GM21447 (cell line): ENCODE data around the gene C1orf216.
"Not testable (repeated sequence)": the region's sequence is repeated elsewhere in the genome, so short reads cannot be mapped to it uniquely, and the experiment has no call there.

ENCODE experiments used
- ATAC-seq: cut with Tn5 transposase; IDR thresholded peaks from one replicate; pipeline ENCODE4 v1.9.1; 2021; ENCODE audit not compliant: unreplicated experiment

The C1orf216 gene

GRCh38 chr1:35707601-35708440, 10.9 kb downstream of the C1orf216 start:
- ATAC-seq, result no peak

DNA sequence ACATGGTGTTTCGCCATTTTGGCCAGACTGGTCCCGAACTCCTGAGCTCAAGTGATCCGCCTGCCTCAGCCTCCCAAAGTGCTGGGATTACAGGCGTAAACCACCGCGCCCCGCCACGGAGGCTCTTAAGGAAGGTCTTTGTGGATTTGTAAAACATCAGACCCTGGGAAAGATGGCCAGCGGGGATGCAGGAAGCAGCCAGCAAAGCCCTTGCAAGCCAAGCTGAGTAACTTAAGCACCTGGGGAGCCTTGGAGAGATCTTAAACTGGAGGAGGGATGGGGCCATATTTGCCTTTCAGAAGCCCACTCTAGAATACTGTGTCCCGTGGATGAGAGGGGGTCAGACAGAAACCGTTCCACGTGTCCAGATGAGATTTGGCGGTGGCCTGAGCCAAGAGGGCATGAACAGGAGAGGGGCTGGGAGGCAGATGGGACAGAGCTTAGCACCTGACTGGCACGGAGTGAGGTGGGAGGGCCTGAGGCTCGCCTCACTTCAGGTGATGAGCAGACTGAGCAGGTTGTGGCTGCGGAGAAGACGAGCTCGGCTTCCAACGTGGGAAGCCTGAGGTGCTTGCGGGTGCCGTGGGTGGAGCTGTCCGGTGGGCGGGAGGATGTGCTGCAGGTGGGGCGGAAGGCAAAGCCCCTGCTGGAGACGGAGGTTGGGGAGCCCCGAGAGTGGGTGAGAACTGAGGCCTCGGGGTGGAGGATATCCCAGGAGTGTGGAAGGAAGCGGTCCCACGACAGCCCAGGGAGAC, 11.7 kb downstream of the C1orf216 start:
- ATAC-seq, result no peak

GRCh38 chr1:35702508-35702907, 16.2 kb downstream of the C1orf216 start:
- ATAC-seq, result no peak

DNA sequence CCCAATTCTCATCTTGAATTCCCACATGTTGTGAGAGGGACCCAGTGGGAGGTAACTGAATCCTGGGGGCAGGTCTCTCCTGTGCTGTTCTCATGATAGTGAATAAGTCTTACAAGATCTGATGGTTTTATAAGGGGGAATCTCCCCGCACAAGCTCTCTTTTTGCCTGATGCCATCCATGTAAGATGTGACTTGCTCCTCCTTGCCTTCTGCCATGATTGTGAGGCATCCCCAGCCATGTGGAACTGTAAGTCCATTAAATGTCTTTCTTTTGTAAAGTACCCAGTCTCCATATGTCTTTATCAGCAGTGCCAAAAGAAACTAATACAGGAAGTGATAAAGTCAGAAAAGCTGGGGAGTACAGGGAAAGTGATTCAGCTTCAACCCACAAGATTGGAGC, 19.5 kb downstream of the C1orf216 start:
- not testable (repeated sequence) for ATAC-seq

DNA sequence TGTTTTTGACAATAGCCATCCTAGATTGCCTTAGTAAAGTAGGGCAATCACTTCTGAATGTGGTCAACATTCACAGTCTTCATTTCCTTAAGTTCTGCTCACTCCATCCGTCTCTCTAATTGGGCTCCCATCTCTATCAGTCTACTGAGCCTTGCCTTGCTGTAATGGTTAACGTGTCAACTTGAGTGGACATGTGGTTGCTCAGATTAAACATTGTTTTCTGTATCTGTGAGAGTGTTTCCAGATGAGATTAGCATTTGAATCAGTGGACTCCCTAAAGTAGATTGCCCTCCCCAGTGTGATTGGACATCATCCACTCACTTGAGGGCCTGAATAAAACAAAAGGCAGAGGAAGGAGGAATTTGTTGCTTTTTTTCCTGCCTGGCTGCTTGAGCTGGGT, 26.4 kb downstream of the C1orf216 start:
- ATAC-seq, result no peak

GRCh38 chr1:35691571-35692220, 27.0 kb downstream of the C1orf216 start:
- no peak for ATAC-seq

- no peak for ATAC-seq
Observed at GRCh38 chr1:35691080-35691479, 27.6 kb downstream of the C1orf216 start.

DNA sequence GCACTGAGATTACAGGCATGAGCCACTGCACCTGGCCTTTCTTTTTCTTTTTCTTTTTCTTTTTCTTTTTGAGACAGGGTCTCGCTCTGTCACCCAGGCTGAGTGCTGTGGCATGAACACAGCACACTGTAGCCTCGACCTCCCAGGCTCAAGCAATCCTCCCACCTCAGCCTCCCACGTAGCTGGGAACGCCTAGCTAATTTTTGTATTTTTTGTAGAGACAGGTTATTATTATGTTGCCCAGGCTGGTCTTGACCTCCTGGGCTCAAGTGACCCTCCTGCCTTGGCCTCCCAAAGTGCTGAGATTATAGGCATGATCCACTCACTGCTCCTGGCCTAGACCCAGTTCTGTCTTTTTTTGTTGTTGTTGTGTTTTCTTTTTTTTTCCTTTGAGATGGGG, 28.6 kb downstream of the C1orf216 start:
- not testable (repeated sequence) for ATAC-seq

GRCh38 chr1:35688161-35688560, 30.5 kb downstream of the C1orf216 start:
- ATAC-seq, result no peak

DNA sequence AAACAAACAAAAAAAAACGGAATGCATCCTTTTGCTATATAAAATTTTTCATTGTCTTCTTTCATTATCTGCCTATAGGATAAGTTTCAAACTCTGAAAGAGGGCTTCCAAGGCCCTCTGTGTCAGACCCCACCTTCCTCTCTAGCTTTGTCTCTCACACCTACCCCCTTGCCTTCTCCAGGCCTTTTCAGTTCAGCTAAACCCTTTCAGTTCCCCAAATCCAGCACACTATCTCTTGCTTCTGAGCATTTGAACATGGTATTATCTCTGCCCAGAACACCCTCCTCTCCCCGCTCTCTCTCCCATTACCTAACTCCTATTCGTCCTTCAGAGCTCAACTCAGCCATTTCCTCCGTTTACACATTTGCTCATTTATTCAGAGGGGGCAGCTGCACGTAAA, 35.7 kb downstream of the C1orf216 start:
- no peak for ATAC-seq

DNA sequence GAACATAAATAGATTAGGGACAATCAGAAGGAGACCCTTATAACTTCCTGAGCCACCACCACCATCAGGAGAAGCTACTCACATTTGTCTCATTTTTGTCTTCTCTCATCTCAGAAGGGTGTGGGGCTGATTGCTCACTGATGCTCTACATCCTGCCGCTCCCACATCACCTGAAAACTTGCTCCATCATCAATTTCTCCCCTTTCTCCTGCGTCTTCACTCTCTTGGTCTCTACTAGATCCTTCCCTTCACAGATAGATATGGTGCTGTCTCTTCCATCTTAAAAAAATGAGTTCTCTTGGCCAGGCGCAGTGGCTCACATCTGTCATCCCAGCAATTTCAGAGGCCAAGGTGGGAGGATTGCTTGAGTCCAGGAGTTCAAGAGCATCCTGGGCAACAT, 38.4 kb downstream of the C1orf216 start:
- no peak for ATAC-seq

GRCh38 chr1:35675773-35676172, 42.9 kb downstream of the C1orf216 start:
- no peak for ATAC-seq

DNA sequence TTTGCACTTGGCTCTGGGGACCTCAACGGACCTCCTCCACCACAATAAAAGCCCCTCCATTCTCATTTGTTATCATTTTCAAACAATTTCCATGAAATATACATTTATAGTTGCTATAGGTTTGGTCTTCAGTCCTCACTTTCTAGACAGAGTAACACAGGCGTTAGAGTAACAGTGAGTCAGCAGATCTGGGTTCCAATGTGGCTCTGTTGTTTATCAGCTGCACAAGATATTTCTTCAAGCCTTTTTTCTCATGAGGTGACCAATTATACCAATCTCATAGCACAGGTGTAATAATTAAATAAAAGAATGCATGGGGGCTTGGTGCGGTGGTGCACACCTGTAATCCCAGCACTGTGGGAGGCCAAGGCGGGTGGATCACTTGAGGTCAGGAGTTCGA, 44.6 kb downstream of the C1orf216 start:
- ATAC-seq, result no peak

DNA sequence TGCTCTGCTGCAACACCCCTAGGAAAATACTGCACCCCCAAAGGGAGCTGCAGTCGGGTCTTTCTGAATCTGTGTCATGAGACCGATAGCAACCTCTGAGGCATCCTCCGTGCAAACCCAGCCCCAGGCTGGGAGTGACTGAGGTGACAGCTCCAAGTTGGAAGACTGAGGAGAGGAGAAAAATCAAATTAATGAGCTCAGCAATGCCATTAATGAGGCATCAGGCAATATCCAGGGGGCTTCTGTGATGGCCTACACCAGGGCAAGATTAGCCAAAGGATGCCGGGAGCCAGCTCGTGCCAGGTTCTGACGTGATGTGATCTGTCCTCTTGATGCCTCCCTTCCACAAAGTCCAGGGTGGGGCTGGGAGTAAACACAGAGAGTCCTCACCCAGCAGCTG, 46.6 kb downstream of the C1orf216 start:
- no peak for ATAC-seq

GRCh38 chr1:35668506-35668905, 50.2 kb downstream of the C1orf216 start:
- ATAC-seq, result no peak

GRCh38 chr1:35666916-35667315, 51.8 kb downstream of the C1orf216 start:
- ATAC-seq, result no peak

GRCh38 chr1:35666216-35666615, 52.5 kb downstream of the C1orf216 start:
- ATAC-seq, result no peak
